Uterus (tissue), 4 donors: ENCODE measurements around the gene ANKRD22. TPM values are rescaled to one million over a fixed set of nuclear protein-coding genes. Genes with fewer than 3 reads are reported as not detected.

ENCODE experiments used
- DNase-seq, 2 donors: peaks; one replicate each; pipeline ENCODE4 v3.0.0-alpha.2; 2019 to 2020
- H3K27ac ChIP-seq, 2 donors: fragments of 200-600 bp; sonication (generic); 1 replicate in 1 of 2; 2 replicates in 1 of 2; pipeline ENCODE4 v1.5.1; 2016 to 2018
- H3K27me3 ChIP-seq, 2 donors: fragments of 200-600 bp; sonication (generic); one replicate each; pipeline ENCODE4 v1.5.1; 2018 to 2019; ENCODE audit warnings: control low read depth in 1 of 2
- H3K36me3 ChIP-seq, 2 donors: fragments of 200-600 bp; sonication (generic); one replicate each; pipeline ENCODE4 v1.5.1; 2019; ENCODE audit warnings: control low read depth in 1 of 2
- H3K4me1 ChIP-seq, 2 donors: fragments of 200-600 bp; sonication (generic); one replicate each; pipeline ENCODE4 v1.5.1; 2018 to 2019; ENCODE audit warnings: control low read depth in 1 of 2
- H3K4me3 ChIP-seq, 2 donors: fragments of 200-600 bp; sonication (generic); 1 replicate in 1 of 2; 2 replicates in 1 of 2; pipeline ENCODE4 v1.5.1; 2018 to 2019; ENCODE audit warnings: mild to moderate bottlenecking in 1 of 2
- H3K9me3 ChIP-seq, 2 donors: fragments of 200-600 bp; sonication (generic); one replicate each; pipeline ENCODE4 v1.5.1; 2019; ENCODE audit warnings: control low read depth in 1 of 2
- CTCF ChIP-seq, 4 experiments: fragments of 200-600 bp in 2 of 4; fragments of 450-650 bp in 2 of 4; sonication (generic) in 2 of 4; IDR thresholded peaks; one replicate each; pipeline ENCODE4 v1.5.1; 2016 to 2019; ENCODE audit warnings: antibody characterized with exemption in 4 of 4, mild to moderate bottlenecking in 2 of 4, moderate library complexity in 1 of 4
- POLR2A ChIP-seq, 2 donors: fragments of 450-650 bp; IDR thresholded peaks; one replicate each; pipeline ENCODE4 v1.6.1; 2016; ENCODE audit warnings: antibody characterized with exemption in 2 of 2, mild to moderate bottlenecking in 1 of 2, moderate library complexity in 1 of 2
- intact Hi-C: fragments of 100-400 bp; cut with DNase I; formaldehyde crosslinking; loops from one replicate; pipeline ENCODE4 v1.15.1; 2023; ENCODE audit warnings: low total_unique reads
- total RNA-seq, 4 donors: library from RNA; depleted of rRNA in 3 of 4; stranded (reverse); fragments of >200 nt in 3 of 4; gene quantifications; one replicate each; pipeline versions ENCODE4 v1.1.0 to v1.2.4, GENCODE V29; 2014 to 2023
- donor health status: DM: yes; HTN: yes; CAD: no.

ANKRD22 gene
- total RNA-seq, 4 donors from 2014 or later: 0.48 TPM; not detected in 3

GRCh38 chr10:88835910-88836221 is 15.8 kb downstream of the ANKRD22 start:
- DNase-seq: no peak
- TF ChIP-seq CTCF (IDR thresholded peaks at IDR 0.05) (no peak), POLR2A (IDR thresholded peaks at IDR 0.05) (no peak)
- intact Hi-C loops: loop anchor here (5.0 to 10.0 kb wide), 2 partner anchors 96 to 369 kb away; partner anchors contain the start of gene CH25H

DNA sequence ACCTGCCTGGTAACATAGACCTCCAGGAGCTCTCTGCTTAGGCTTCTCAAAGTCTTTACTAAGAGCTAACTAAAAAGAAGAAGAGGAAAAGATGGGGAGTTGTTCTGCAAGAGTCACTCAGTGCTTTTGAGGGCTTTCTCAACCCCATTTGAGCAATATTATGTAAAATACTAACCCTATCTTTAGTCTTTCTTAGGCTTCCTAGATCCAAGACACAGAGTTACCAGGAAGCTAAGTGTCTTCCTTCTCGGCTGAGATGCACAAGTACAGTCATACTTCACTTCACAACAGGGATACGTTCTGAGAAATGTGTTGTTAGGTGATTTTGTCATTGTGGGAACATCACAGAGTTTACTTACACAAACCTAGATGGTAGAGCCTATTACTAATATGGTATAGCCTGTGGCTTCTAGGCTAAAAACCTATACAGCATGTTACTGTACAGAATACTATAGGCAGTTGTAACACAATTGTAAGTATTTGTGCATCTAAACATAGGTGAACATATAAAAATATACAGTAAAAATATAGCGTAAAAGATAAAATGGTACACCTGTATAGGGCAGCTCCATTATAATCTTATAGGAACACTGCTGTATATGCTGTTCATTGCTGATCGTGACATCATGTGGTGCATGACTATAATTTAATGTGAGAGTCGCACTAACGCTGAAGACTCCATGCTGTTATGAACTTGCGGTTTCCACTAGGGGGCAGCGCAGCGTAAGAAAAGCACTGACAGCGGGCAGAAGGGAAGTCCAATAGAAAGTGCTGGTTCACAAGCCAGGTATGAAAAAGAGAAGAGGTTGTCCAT is 16.3 kb downstream of the ANKRD22 start:
- Histone ChIP-seq H3K27ac (no peak overlapping the region), H3K4me3 (no peak overlapping the region), H3K4me1 (no peaks in the 10 kb centered on the region), H3K27me3 (no peaks in the 10 kb centered on the region), H3K36me3 (no peaks in the 10 kb centered on the region), H3K9me3 (no peaks in the 10 kb centered on the region)
- intact Hi-C loops: loop anchor here (5.0 to 10.0 kb wide), 2 partner anchors 97 to 369 kb away; partner anchors contain the start of gene CH25H
- TF ChIP-seq CTCF (IDR thresholded peaks at IDR 0.05): peak; percentile 77 to 91 (median 87)
- TF ChIP-seq POLR2A (IDR thresholded peaks at IDR 0.05): no peak
- DNase-seq: peak; percentile 86 to 87

More at GRCh38 chr10:88835910-88836221, 15.8 kb downstream of the ANKRD22 start:
- H3K36me3 ChIP-seq: no peaks in the 10 kb centered on the region
- no peaks in the 10 kb centered on the region for H3K27me3 ChIP-seq
- no peaks in the 10 kb centered on the region for H3K9me3 ChIP-seq
- H3K4me3 ChIP-seq: no peak overlapping the region
- no peaks in the 10 kb centered on the region for H3K4me1 ChIP-seq
- H3K27ac ChIP-seq: no peak overlapping the region

DNA sequence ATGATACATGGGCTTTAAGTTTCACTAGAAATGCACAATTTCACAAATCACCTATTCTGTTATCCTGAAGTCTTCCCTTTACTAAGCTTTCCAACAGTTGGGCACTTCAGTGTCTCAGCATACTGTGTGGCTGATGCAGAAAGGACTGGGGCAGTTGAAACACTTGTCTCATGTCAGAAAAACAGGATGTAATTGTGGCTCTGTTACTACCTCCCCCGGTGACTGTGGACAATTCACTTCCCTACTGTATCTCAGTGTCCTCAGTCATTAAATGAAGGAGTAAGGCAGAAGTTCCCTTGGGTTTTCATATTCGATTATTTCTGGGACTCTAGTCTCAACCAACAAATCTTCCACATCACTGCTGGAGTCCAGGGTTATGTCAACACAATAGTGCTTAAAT is 17.9 kb downstream of the ANKRD22 start:
- Histone ChIP-seq H3K27ac (peak overlapping the region in 1 of 2 donors; percentile 9), H3K27me3 (no peaks in the 10 kb centered on the region), H3K36me3 (no peaks in the 10 kb centered on the region), H3K9me3 (no peaks in the 10 kb centered on the region), H3K4me1 (no peaks in the 10 kb centered on the region), H3K4me3 (no peak overlapping the region)
- no peak for DNase-seq
- TF ChIP-seq POLR2A (IDR thresholded peaks at IDR 0.05) (no peak), CTCF (IDR thresholded peaks at IDR 0.05) (no peak)
- intact Hi-C loops: loop anchor here (10.0 kb wide), 1 partner anchor 371 kb away; the partner anchor contains the start of gene CH25H

- H3K27me3 ChIP-seq: no peaks in the 10 kb centered on the region
- H3K9me3 ChIP-seq: no peaks in the 10 kb centered on the region
- no peak for TF ChIP-seq POLR2A (IDR thresholded peaks at IDR 0.05)
- H3K36me3 ChIP-seq: no peaks in the 10 kb centered on the region
- peak overlapping the region in 1 of 2 donors; percentile 9 for H3K27ac ChIP-seq
- DNase-seq: no peak
- intact Hi-C loops: loop anchor here (10.0 kb wide), 1 partner anchor 372 kb away; the partner anchor contains the start of gene CH25H
- H3K4me3 ChIP-seq: no peak overlapping the region
- H3K4me1 ChIP-seq: no peaks in the 10 kb centered on the region
Observed at GRCh38 chr10:88833156-88833555, 18.5 kb downstream of the ANKRD22 start.

GRCh38 chr10:88832376-88832775 is 19.3 kb downstream of the ANKRD22 start:
- Histone ChIP-seq H3K36me3 (no peaks in the 10 kb centered on the region), H3K4me3 (no peak overlapping the region), H3K27me3 (no peaks in the 10 kb centered on the region), H3K4me1 (no peaks in the 10 kb centered on the region), H3K27ac (no peak overlapping the region), H3K9me3 (no peaks in the 10 kb centered on the region)
- TF ChIP-seq POLR2A (IDR thresholded peaks at IDR 0.05): no peak
- no peak for TF ChIP-seq CTCF (IDR thresholded peaks at IDR 0.05)
- intact Hi-C loops: loop anchor here (10.0 kb wide), 1 partner anchor 372 kb away; the partner anchor contains the start of gene CH25H
- DNase-seq: no peak
